Mucosa of rectum (tissue), 2 donors: Measurements from ENCODE around the gene PCNX1.
"Not testable (repeated sequence)": the region's sequence is repeated elsewhere in the genome, so short reads cannot be mapped to it uniquely, and the experiment has no call there.

Experiments
- H3K27ac ChIP-seq, 2 donors: one replicate each; pipeline ENCODE4 v1.7.0; 2013; ENCODE audit warnings: inconsistent platforms in 2 of 2, low read depth in 2 of 2, low read length in 2 of 2
- H3K27me3 ChIP-seq, 2 donors: one replicate each; pipeline ENCODE4 v1.7.0; 2013; ENCODE audit warnings: low read length in 2 of 2; ENCODE audit not compliant: control insufficient read depth in 2 of 2, insufficient read depth in 2 of 2
- H3K36me3 ChIP-seq, 2 donors: one replicate each; pipeline ENCODE4 v1.7.0; 2013; ENCODE audit warnings: low read length in 2 of 2; ENCODE audit not compliant: control insufficient read depth in 2 of 2, insufficient read depth in 2 of 2
- H3K4me1 ChIP-seq, 2 donors: one replicate each; pipeline ENCODE4 v1.7.0; 2013; ENCODE audit warnings: low read length in 2 of 2, mild to moderate bottlenecking in 1 of 2; ENCODE audit not compliant: control insufficient read depth in 2 of 2, insufficient read depth in 2 of 2
- H3K4me3 ChIP-seq, 2 donors: one replicate each; pipeline ENCODE4 v1.7.0; 2013; ENCODE audit warnings: low read length in 2 of 2
- H3K9ac ChIP-seq, 2 donors: one replicate each; pipeline ENCODE4 v1.7.0; 2013; ENCODE audit warnings: low read length in 2 of 2, low read depth in 1 of 2, mild to moderate bottlenecking in 1 of 2
- H3K9me3 ChIP-seq, 2 donors: one replicate each; pipeline ENCODE4 v1.7.0; 2013; ENCODE audit warnings: low read length in 2 of 2; ENCODE audit not compliant: control insufficient read depth in 2 of 2
- donor health status: healthy.
- donor health status: Normal muscosa, but diverticular disease.

The PCNX1 gene

GRCh38 chr14:71005076-71005475, 97.8 kb downstream of the PCNX1 start:
- no peaks in the 10 kb centered on the region for H3K4me1 ChIP-seq
- H3K9me3 ChIP-seq: no peaks in the 10 kb centered on the region
- H3K27ac ChIP-seq: no peak overlapping the region
- no peak overlapping the region for H3K4me3 ChIP-seq
- H3K36me3 ChIP-seq: peaks cover 0 to 5% of the 10 kb centered on the region in 2 donors
- H3K27me3 ChIP-seq: no peaks in the 10 kb centered on the region
- H3K9ac ChIP-seq: no peak overlapping the region

- H3K4me1 ChIP-seq: no peaks in the 10 kb centered on the region
- no peak overlapping the region for H3K9ac ChIP-seq
- no peak overlapping the region for H3K4me3 ChIP-seq
- H3K27me3 ChIP-seq: no peaks in the 10 kb centered on the region
- H3K9me3 ChIP-seq: no peaks in the 10 kb centered on the region
- peaks cover 2 to 5% of the 10 kb centered on the region in 2 donors for H3K36me3 ChIP-seq
- H3K27ac ChIP-seq: no peak overlapping the region
These were observed 98.9 kb downstream of the PCNX1 start for GRCh38 chr14:71006200-71006563.

GRCh38 chr14:71011479-71011878, 104.2 kb downstream of the PCNX1 start:
- Histone ChIP-seq H3K9ac (no peak overlapping the region), H3K36me3 (peaks cover 0 to 6% of the 10 kb centered on the region in 2 donors), H3K4me3 (no peak overlapping the region), H3K9me3 (no peaks in the 10 kb centered on the region), H3K4me1 (no peaks in the 10 kb centered on the region), H3K27ac (no peak overlapping the region), H3K27me3 (no peaks in the 10 kb centered on the region)

GRCh38 chr14:71012888-71013287, 105.6 kb downstream of the PCNX1 start:
- Histone ChIP-seq H3K27me3 (no peaks in the 10 kb centered on the region), H3K4me1 (no peaks in the 10 kb centered on the region), H3K9me3 (no peaks in the 10 kb centered on the region), H3K9ac (no peak overlapping the region), H3K36me3 (peaks cover 0 to 6% of the 10 kb centered on the region in 2 donors), H3K27ac (no peak overlapping the region), H3K4me3 (no peak overlapping the region)

GRCh38 chr14:71013551-71014192, 106.4 kb downstream of the PCNX1 start:
- Histone ChIP-seq H3K27me3 (no peaks in the 10 kb centered on the region), H3K27ac (no peak overlapping the region), H3K9me3 (no peaks in the 10 kb centered on the region), H3K4me3 (no peak overlapping the region), H3K9ac (no peak overlapping the region), H3K4me1 (no peaks in the 10 kb centered on the region), H3K36me3 (peaks cover 0 to 6% of the 10 kb centered on the region in 2 donors)

- not testable (repeated sequence) for H3K9me3 ChIP-seq, H3K27ac ChIP-seq, H3K36me3 ChIP-seq, H3K27me3 ChIP-seq, H3K9ac ChIP-seq, H3K4me3 ChIP-seq, H3K4me1 ChIP-seq
These were observed 112.7 kb downstream of the PCNX1 start for GRCh38 chr14:71019917-71020316.

GRCh38 chr14:71021347-71022011, 114.2 kb downstream of the PCNX1 start:
- H3K27ac ChIP-seq: no peak overlapping the region
- H3K9ac ChIP-seq: no peak overlapping the region
- no peak overlapping the region for H3K4me3 ChIP-seq
- H3K27me3 ChIP-seq: no peaks in the 10 kb centered on the region
- H3K36me3 ChIP-seq: peaks cover 0 to 11% of the 10 kb centered on the region in 2 donors
- H3K9me3 ChIP-seq: no peaks in the 10 kb centered on the region
- no peaks in the 10 kb centered on the region for H3K4me1 ChIP-seq

GRCh38 chr14:71022012-71022869, 115.0 kb downstream of the PCNX1 start:
- H3K27ac ChIP-seq: no peak overlapping the region
- H3K9me3 ChIP-seq: no peaks in the 10 kb centered on the region
- no peak overlapping the region for H3K4me3 ChIP-seq
- no peaks in the 10 kb centered on the region for H3K4me1 ChIP-seq
- H3K9ac ChIP-seq: no peak overlapping the region
- peaks cover 0 to 11% of the 10 kb centered on the region in 2 donors for H3K36me3 ChIP-seq
- H3K27me3 ChIP-seq: no peaks in the 10 kb centered on the region

- Histone ChIP-seq H3K36me3 (peaks cover 0 to 11% of the 10 kb centered on the region in 2 donors), H3K27ac (no peak overlapping the region), H3K4me1 (no peaks in the 10 kb centered on the region), H3K9ac (no peak overlapping the region), H3K9me3 (no peaks in the 10 kb centered on the region), H3K4me3 (no peak overlapping the region), H3K27me3 (no peaks in the 10 kb centered on the region)
These were observed 115.7 kb downstream of the PCNX1 start for GRCh38 chr14:71022939-71023338.

GRCh38 chr14:71029236-71029781, 122.0 kb downstream of the PCNX1 start:
- no peaks in the 10 kb centered on the region for H3K9me3 ChIP-seq
- H3K27me3 ChIP-seq: no peaks in the 10 kb centered on the region
- no peak overlapping the region for H3K9ac ChIP-seq
- no peaks in the 10 kb centered on the region for H3K4me1 ChIP-seq
- no peak overlapping the region for H3K4me3 ChIP-seq
- no peak overlapping the region for H3K27ac ChIP-seq
- peaks cover 20 to 23% of the 10 kb centered on the region in 2 donors for H3K36me3 ChIP-seq
